SU-DHL-6 (cell line): ENCODE data around the gene FANCI.

Experiments used
- H2AFZ ChIP-seq: fragments of 200-600 bp; sonication (generic); 2 replicates; pipeline ENCODE4 v1.6.1; 2014; ENCODE audit warnings: low read depth, mild to moderate bottlenecking, moderate library complexity, mixed read lengths, antibody characterized with exemption, low read length; ENCODE audit not compliant: severe bottlenecking
- H3F3A ChIP-seq: fragments of 200-600 bp; shearing (Covaris generic); 2 replicates; pipeline ENCODE4 v1.6.0; 2016; ENCODE audit warnings: antibody characterized with exemption, mild to moderate bottlenecking; ENCODE audit not compliant: insufficient read depth
- H3K27ac ChIP-seq: fragments of 200-600 bp; sonication (generic); 2 replicates; pipeline ENCODE4 v1.5.1; 2016; ENCODE audit warnings: low read depth, mild to moderate bottlenecking, low read length, moderate library complexity, mixed read lengths
- H3K27me3 ChIP-seq: fragments of 200-600 bp; sonication (generic), shearing (Covaris generic); 2 replicates; pipeline ENCODE4 v1.6.0; 2014; ENCODE audit warnings: mild to moderate bottlenecking, low read length
- H3K36me3 ChIP-seq: fragments of 200-600 bp; sonication (generic); 2 replicates; pipeline ENCODE4 v1.6.1; 2014; ENCODE audit warnings: mild to moderate bottlenecking, low read length, mixed read lengths
- H3K4me2 ChIP-seq: fragments of 300-600, 200-600 bp; shearing (Covaris generic), sonication (generic); 2 replicates; pipeline ENCODE4 v1.6.0; 2014; ENCODE audit warnings: low read length, low read depth, mild to moderate bottlenecking; ENCODE audit not compliant: poor library complexity, severe bottlenecking
- H3K4me3 ChIP-seq: fragments of 200-600 bp; sonication (generic); 2 replicates; pipeline ENCODE4 v1.5.1; 2014; ENCODE audit warnings: antibody characterized with exemption, low read length, mild to moderate bottlenecking, mixed read lengths; ENCODE audit not compliant: insufficient read depth, poor library complexity, severe bottlenecking
- H3K79me2 ChIP-seq: fragments of 200-600 bp; sonication (generic); 2 replicates; pipeline ENCODE4 v1.6.1; 2014; ENCODE audit warnings: mild to moderate bottlenecking, low read length, moderate library complexity; ENCODE audit not compliant: insufficient read depth
- H3K9ac ChIP-seq: fragments of 200-600 bp; sonication (generic); 2 replicates; pipeline ENCODE4 v1.7.0; 2014; ENCODE audit warnings: mild to moderate bottlenecking, low read length
- H3K9me2 ChIP-seq: fragments of 200-600 bp; sonication (generic); replicated peaks from 2 replicates; pipeline ENCODE4 v1.6.1; 2014; ENCODE audit warnings: low read length; ENCODE audit not compliant: insufficient read depth
- H3K9me3 ChIP-seq: fragments of 200-600 bp; sonication (generic); 2 replicates; pipeline ENCODE4 v1.6.1; 2014; ENCODE audit warnings: low read length, mixed read lengths; ENCODE audit not compliant: insufficient read depth
- H4K20me1 ChIP-seq: fragments of 200-600 bp; sonication (generic); 2 replicates; pipeline ENCODE4 v1.6.1; 2014; ENCODE audit warnings: low read depth, mild to moderate bottlenecking, antibody characterized with exemption, low read length, moderate library complexity, mixed read lengths
- EZH2phosphoT487 ChIP-seq: fragments of 200-600 bp; sonication (generic), shearing (Covaris generic); conservative IDR thresholded peaks from 2 replicates; pipeline ENCODE4 v1.6.1; 2018; ENCODE audit warnings: mild to moderate bottlenecking, antibody characterized with exemption, low read length, moderate library complexity, mixed read lengths
- TF ChIP-seq, protein P1 (sequence below): fragments of 200-600 bp; sonication (generic); IDR thresholded peaks from one replicate; pipeline ENCODE4 v1.5.1; 2017; ENCODE audit warnings: antibody characterized with exemption, mild to moderate bottlenecking, low read length, moderate library complexity; ENCODE audit not compliant: insufficient read depth, poor library complexity, severe bottlenecking

FANCI gene

DNA sequence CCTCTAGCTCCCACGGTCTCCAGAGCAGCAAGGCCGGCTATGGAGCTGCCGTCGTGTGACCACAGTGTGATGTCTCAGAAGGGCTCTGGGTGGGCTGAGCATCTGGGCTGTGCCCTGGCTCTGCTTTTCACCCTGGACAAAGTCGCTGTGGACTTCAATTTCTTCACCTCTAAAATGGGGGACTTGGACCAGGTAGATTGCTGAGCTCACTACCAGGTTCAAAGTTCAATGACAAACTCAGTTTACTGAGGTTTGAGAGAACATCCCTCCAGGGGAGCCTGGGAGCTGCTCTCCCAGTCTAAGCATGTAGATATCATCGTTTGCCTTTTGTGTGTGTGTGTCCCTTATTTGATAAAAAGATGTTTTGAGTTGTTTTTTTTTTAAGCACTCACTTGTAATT is 47.5 kb upstream of the FANCI start:
- Histone ChIP-seq H3K27ac (no peak overlapping the region), H3K9me2 (no peaks in the 10 kb centered on the region)

DNA sequence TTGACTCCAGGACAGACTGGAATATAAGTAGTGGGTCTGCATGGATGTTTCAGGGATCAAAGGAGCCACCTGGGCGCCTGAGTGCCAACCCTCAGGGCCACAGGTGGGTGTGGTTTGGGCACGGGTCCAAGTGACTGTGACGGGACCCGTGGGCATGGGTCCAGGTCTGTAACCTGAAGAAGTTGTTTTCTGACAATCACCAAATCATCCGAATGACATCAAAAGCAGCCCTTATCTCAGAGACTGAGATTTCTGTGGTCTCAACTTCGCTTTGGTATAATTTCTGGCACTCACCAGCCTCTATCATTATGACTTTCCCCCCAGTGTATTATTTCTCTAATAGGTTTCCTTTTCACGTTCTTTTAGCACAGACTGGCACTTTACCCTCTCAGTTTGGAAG is 46.8 kb upstream of the FANCI start:
- Histone ChIP-seq H3K79me2 (no peaks in the 10 kb centered on the region), H3K36me3 (no peaks in the 10 kb centered on the region), H3K9me2 (no peaks in the 10 kb centered on the region), H3F3A (no peaks in the 10 kb centered on the region), H3K4me3 (no peak overlapping the region), H3K27me3 (no peaks in the 10 kb centered on the region), H3K9ac (no peak overlapping the region), H3K4me2 (no peak overlapping the region), H3K9me3 (no peaks in the 10 kb centered on the region), H2AFZ (no peak overlapping the region), H3K27ac (no peak overlapping the region), H4K20me1 (no peaks in the 10 kb centered on the region)
- TF ChIP-seq, protein P1, sequence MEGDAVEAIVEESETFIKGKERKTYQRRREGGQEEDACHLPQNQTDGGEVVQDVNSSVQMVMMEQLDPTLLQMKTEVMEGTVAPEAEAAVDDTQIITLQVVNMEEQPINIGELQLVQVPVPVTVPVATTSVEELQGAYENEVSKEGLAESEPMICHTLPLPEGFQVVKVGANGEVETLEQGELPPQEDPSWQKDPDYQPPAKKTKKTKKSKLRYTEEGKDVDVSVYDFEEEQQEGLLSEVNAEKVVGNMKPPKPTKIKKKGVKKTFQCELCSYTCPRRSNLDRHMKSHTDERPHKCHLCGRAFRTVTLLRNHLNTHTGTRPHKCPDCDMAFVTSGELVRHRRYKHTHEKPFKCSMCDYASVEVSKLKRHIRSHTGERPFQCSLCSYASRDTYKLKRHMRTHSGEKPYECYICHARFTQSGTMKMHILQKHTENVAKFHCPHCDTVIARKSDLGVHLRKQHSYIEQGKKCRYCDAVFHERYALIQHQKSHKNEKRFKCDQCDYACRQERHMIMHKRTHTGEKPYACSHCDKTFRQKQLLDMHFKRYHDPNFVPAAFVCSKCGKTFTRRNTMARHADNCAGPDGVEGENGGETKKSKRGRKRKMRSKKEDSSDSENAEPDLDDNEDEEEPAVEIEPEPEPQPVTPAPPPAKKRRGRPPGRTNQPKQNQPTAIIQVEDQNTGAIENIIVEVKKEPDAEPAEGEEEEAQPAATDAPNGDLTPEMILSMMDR: no peak
- TF ChIP-seq EZH2phosphoT487: no peak

More for the DNA sequence above, 47.5 kb upstream of the FANCI start:
- Histone ChIP-seq H2AFZ (no peak overlapping the region), H3K27me3 (no peaks in the 10 kb centered on the region), H3K79me2 (no peaks in the 10 kb centered on the region), H4K20me1 (no peaks in the 10 kb centered on the region), H3K4me2 (no peak overlapping the region), H3K4me3 (no peak overlapping the region), H3K9ac (no peak overlapping the region), H3K36me3 (no peaks in the 10 kb centered on the region), H3F3A (no peaks in the 10 kb centered on the region), H3K9me3 (no peaks in the 10 kb centered on the region)
- no peak for TF ChIP-seq EZH2phosphoT487

DNA sequence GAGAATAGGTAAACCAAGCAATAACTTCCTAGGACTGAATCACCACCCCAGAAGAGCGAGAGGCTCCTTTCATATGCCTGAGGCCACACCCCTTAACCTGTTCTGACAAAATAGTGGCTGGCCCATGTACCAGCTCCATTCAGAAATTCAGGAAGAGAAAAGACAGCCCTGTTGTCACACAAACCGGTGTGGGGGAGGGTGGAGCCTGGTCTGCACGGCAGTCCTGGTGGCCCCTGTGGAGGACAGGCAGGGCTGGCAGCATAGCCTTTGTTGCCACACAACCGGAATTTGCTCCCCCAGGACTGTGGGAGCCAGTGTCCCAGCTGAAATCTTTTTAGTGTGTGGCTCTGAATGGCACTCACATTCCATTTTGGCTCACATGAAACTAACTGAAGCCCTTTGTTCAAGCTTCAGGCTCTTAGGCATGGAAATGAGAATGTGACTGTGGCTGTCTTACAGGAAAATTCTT is 46.2 kb upstream of the FANCI start:
- no peak overlapping the region for H3K4me2 ChIP-seq
- no peak overlapping the region for H3K4me3 ChIP-seq
- no peaks in the 10 kb centered on the region for H3K27me3 ChIP-seq
- no peak overlapping the region for H3K9ac ChIP-seq
- no peaks in the 10 kb centered on the region for H3K9me3 ChIP-seq
- H3K9me2 ChIP-seq: no peaks in the 10 kb centered on the region
- H4K20me1 ChIP-seq: no peaks in the 10 kb centered on the region
- no peaks in the 10 kb centered on the region for H3K36me3 ChIP-seq
- TF ChIP-seq, protein P1: no peak
- no peak for TF ChIP-seq EZH2phosphoT487
- H2AFZ ChIP-seq: no peak overlapping the region
- no peaks in the 10 kb centered on the region for H3K79me2 ChIP-seq
- H3F3A ChIP-seq: no peaks in the 10 kb centered on the region
- H3K27ac ChIP-seq: no peak overlapping the region

DNA sequence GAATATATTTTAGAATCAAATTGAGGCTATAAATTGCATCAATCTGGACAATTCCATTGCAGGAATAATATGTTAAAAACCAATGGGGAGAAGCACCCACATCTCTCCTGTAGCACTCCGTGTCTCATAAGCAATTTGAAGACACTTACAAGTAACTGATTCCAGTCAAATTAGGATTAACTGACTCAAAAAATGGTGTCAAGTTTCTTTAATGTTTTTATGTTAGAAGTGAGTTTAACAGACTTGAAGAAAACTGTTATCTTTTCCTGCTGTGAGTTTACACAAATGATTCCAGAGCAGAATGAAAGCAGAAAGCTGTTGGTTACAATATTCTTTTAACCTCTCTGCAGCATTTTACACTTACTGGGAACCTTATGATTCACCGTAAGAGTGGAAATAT is 45.6 kb upstream of the FANCI start:
- Histone ChIP-seq H3K4me2 (no peak overlapping the region), H3K79me2 (no peaks in the 10 kb centered on the region), H4K20me1 (no peaks in the 10 kb centered on the region), H3K36me3 (no peaks in the 10 kb centered on the region), H3K27me3 (no peaks in the 10 kb centered on the region), H3K9me2 (no peaks in the 10 kb centered on the region), H3K9ac (no peak overlapping the region), H2AFZ (no peak overlapping the region), H3K9me3 (no peaks in the 10 kb centered on the region), H3K4me3 (no peak overlapping the region), H3K27ac (no peak overlapping the region), H3F3A (no peaks in the 10 kb centered on the region)
- TF ChIP-seq EZH2phosphoT487: no peak
- TF ChIP-seq, protein P1: no peak
